ENCODE measurements around the gene BMPR1B.
"Not testable (repeated sequence)": the region's sequence is repeated elsewhere in the genome, so short reads cannot be mapped to it uniquely, and the experiment has no call there.

Gene BMPR1B

GRCh38 chr4:95038791-95039190, 281.0 kb downstream of the BMPR1B start:
- no peak for DNase-seq (ENCODE audit: low read depth)

GRCh38 chr4:95044324-95044837, 286.6 kb downstream of the BMPR1B start:
- no peak for DNase-seq (ENCODE audit: low read depth)

GRCh38 chr4:95045429-95045828, 287.7 kb downstream of the BMPR1B start:
- peak; percentile 90 for DNase-seq (ENCODE audit: low read depth)

- peak; percentile 8 for DNase-seq (ENCODE audit: low read depth)
These were observed 290.5 kb downstream of the BMPR1B start for GRCh38 chr4:95048296-95048695.

GRCh38 chr4:95049551-95050233, 291.9 kb downstream of the BMPR1B start:
- DNase-seq (ENCODE audit: low read depth) = peak; percentile 11

GRCh38 chr4:95050980-95051701, 293.4 kb downstream of the BMPR1B start:
- no peak for DNase-seq (ENCODE audit: low read depth)

- no peak for DNase-seq (ENCODE audit: low read depth)
These were observed 293.9 kb downstream of the BMPR1B start for GRCh38 chr4:95051702-95052020.

GRCh38 chr4:95058991-95059390, 301.2 kb downstream of the BMPR1B start:
- no peak for DNase-seq (ENCODE audit: low read depth)

- DNase-seq (ENCODE audit: low read depth) = no peak
These were observed 301.9 kb downstream of the BMPR1B start for GRCh38 chr4:95059663-95060062.

GRCh38 chr4:95061220-95061619, 303.5 kb downstream of the BMPR1B start:
- DNase-seq (ENCODE audit: low read depth) = peak; percentile 29

- not testable (repeated sequence) for DNase-seq (ENCODE audit: low read depth)
These were observed 304.0 kb downstream of the BMPR1B start for GRCh38 chr4:95061801-95062200.

GRCh38 chr4:95066050-95066449, 308.3 kb downstream of the BMPR1B start:
- DNase-seq (ENCODE audit: low read depth) = no peak

GRCh38 chr4:95068401-95068800, 310.6 kb downstream of the BMPR1B start:
- DNase-seq (ENCODE audit: low read depth) = no peak

GRCh38 chr4:95068818-95069478, 311.2 kb downstream of the BMPR1B start:
- no peak for DNase-seq (ENCODE audit: low read depth)

- no peak for DNase-seq (ENCODE audit: low read depth)
These were observed 314.1 kb downstream of the BMPR1B start for GRCh38 chr4:95071851-95072250.

- no peak for DNase-seq (ENCODE audit: low read depth)
These were observed 315.9 kb downstream of the BMPR1B start for GRCh38 chr4:95073646-95074045.

- peak; percentile 60 for DNase-seq (ENCODE audit: low read depth)
These were observed 320.1 kb downstream of the BMPR1B start for GRCh38 chr4:95077864-95078263.

GRCh38 chr4:95080969-95081368, 323.2 kb downstream of the BMPR1B start:
- no peak for DNase-seq (ENCODE audit: low read depth)

GRCh38 chr4:95084584-95084983, 326.8 kb downstream of the BMPR1B start:
- no peak for DNase-seq (ENCODE audit: low read depth)

- no peak for DNase-seq (ENCODE audit: low read depth)
These were observed 327.5 kb downstream of the BMPR1B start for GRCh38 chr4:95085124-95085833.

GRCh38 chr4:95086551-95086950, 328.8 kb downstream of the BMPR1B start:
- DNase-seq (ENCODE audit: low read depth) = no peak
